Stimulated activated CD4-positive, alpha-beta T cell treated with anti-CD3 and anti-CD28 coated beads, Interleukin-2, amount 100 ng/mL, for 4 hours (primary cell): ENCODE measurements around the gene PEAR1.

Source experiments
- DNase-seq: peaks from one replicate; pipeline ENCODE4 v3.0.0-alpha.2; 2020; ENCODE audit warnings: low read depth

Gene PEAR1

GRCh38 chr1:156893048-156893953 is at the start of gene PEAR1:
PEAR1 (plus strand) TSS chr1:156893718; CDS start chr1:156903927, 10,209 bp downstream.
- DNase-seq: no peak

GRCh38 chr1:156844102-156844501 is 49.4 kb upstream of the PEAR1 start:
- no peak for DNase-seq

GRCh38 chr1:156844638-156845037 is 48.9 kb upstream of the PEAR1 start:
- no peak for DNase-seq

GRCh38 chr1:156845055-156845952 is 48.2 kb upstream of the PEAR1 start:
- DNase-seq: no peak

- DNase-seq: no peak
Observed at GRCh38 chr1:156845953-156846545, 47.5 kb upstream of the PEAR1 start.

- no peak for DNase-seq
Observed at GRCh38 chr1:156846643-156847042, 46.9 kb upstream of the PEAR1 start.

GRCh38 chr1:156847591-156848460 is 45.7 kb upstream of the PEAR1 start:
- DNase-seq: no peak

GRCh38 chr1:156848461-156849150 is 44.9 kb upstream of the PEAR1 start:
- DNase-seq: no peak

- DNase-seq: no peak
Observed at GRCh38 chr1:156849151-156849496, 44.4 kb upstream of the PEAR1 start.

GRCh38 chr1:156851779-156852417 is 41.6 kb upstream of the PEAR1 start:
- DNase-seq: no peak

- no peak for DNase-seq
Observed at GRCh38 chr1:156852418-156852874, 41.1 kb upstream of the PEAR1 start.

GRCh38 chr1:156853761-156854160 is 39.8 kb upstream of the PEAR1 start:
- no peak for DNase-seq

- no peak for DNase-seq
Observed at GRCh38 chr1:156854634-156855033, 38.9 kb upstream of the PEAR1 start.

GRCh38 chr1:156856282-156856785 is 37.2 kb upstream of the PEAR1 start:
- no peak for DNase-seq

GRCh38 chr1:156857532-156857931 is 36.0 kb upstream of the PEAR1 start:
- no peak for DNase-seq

GRCh38 chr1:156858555-156858956 is 35.0 kb upstream of the PEAR1 start:
- DNase-seq: no peak

GRCh38 chr1:156858959-156859522 is 34.5 kb upstream of the PEAR1 start, which contains the start of gene INSRR:
INSRR (minus strand) TSS chr1:156859117; CDS start chr1:156858621, 496 bp downstream.
- DNase-seq: no peak

- no peak for DNase-seq
Observed at GRCh38 chr1:156859523-156860112, 33.9 kb upstream of the PEAR1 start.

- DNase-seq: peak; percentile 31
Observed at GRCh38 chr1:156860113-156860627, 33.3 kb upstream of the PEAR1 start.
